ENCODE results near the gene PDE4D. TPM values are rescaled to one million over a fixed set of nuclear protein-coding genes. Genes with fewer than 3 reads are reported as not detected.

Gene PDE4D
- total and polyA plus RNA-seq, 2 donors (not counting 3 experiments of a cell fraction or from before 2014, with no cell fraction given): 34.5 to 51.2 TPM

GRCh38 chr5:58969253-58969652 lies 924.3 kb downstream of the PDE4D start:
- Histone ChIP-seq H3K9me1 (replicated peaks; ENCODE audit: control insufficient read depth, extremely low read depth, insufficient read depth, low read length) (no peaks in the 10 kb centered on the region), H3K9ac (replicated peaks; ENCODE audit: extremely low read depth, insufficient read depth, low read length) (no peak overlapping the region), H3K36me3 (ENCODE audit: control insufficient read depth in 2 of 2, extremely low read depth in 1 of 2, insufficient read depth in 2 of 2, low read length in 2 of 2) (peaks cover under 1% of the 10 kb centered on the region in 2 experiments), H4K20me1 (replicated peaks; ENCODE audit: control insufficient read depth, extremely low read depth, insufficient read depth, low read length) (no peaks in the 10 kb centered on the region), H3K4me2 (ENCODE audit: insufficient read depth, low read length) (no peak overlapping the region), H2AFZ (ENCODE audit: low read depth, low read length) (no peak overlapping the region), H3K27me3 (ENCODE audit: control insufficient read depth in 2 of 2, insufficient read depth in 2 of 2, low read length in 2 of 2) (no peaks in the 10 kb centered on the region), H3K9me3 (replicated peaks; ENCODE audit: control insufficient read depth, insufficient read depth, low read length) (no peaks in the 10 kb centered on the region), H3K4me1 (ENCODE audit: control insufficient read depth, extremely low read depth, insufficient read depth, low read length) (no peaks in the 10 kb centered on the region), H3K27ac (ENCODE audit: insufficient read depth, low read depth, low read length) (no peak overlapping the region), H3K4me3 (replicated peaks in 1 of 3; ENCODE audit: insufficient read depth in 1 of 3, low read depth in 1 of 3, low read length in 3 of 3) (no peak overlapping the region), H3K79me2 (ENCODE audit: control insufficient read depth, insufficient read depth, low read length) (no peaks in the 10 kb centered on the region)
- FAIRE-seq (no peak), DNase-seq (ENCODE audit: low read depth, low spot score) (no peak)
- dilution Hi-C loops (cut with MboI; ENCODE audit: extremely low pct_ligation_motif_present, low sequenced_read_pairs) (no loop called here), intact Hi-C loops (cut with micrococcal nuclease) (no loop called here)
- BruUV-seq (replicated peaks): no TSS peak
- TF ChIP-seq POLR2A (IDR thresholded peaks at IDR 0.05; ENCODE audit: low read depth, low read length): no peak
- no peak for TF ChIP-seq GATA2 (IDR thresholded peaks at IDR 0.05; ENCODE audit: insufficient read depth, insufficient read length, low read depth, low read length)
- TF ChIP-seq CTCF (IDR thresholded peaks at IDR 0.05; ENCODE audit: extremely low read depth in 1 of 2, insufficient read depth in 1 of 2, low read depth in 1 of 2, low read length in 2 of 2): no peak
- TF ChIP-seq MAX (IDR thresholded peaks at IDR 0.05; ENCODE audit: insufficient read depth, insufficient read length): no peak
- TF ChIP-seq MYC (IDR thresholded peaks at IDR 0.05; ENCODE audit: low read depth, low read length): no peak
- TF ChIP-seq POLR2AphosphoS5 (IDR thresholded peaks at IDR 0.05; ENCODE audit: insufficient read depth, low read depth, low read length): no peak
- TF ChIP-seq JUN (IDR thresholded peaks at IDR 0.05; ENCODE audit: borderline replicate concordance, insufficient read depth, insufficient read length, low read depth): no peak
- no peak for TF ChIP-seq EZH2 (IDR thresholded peaks at IDR 0.05; ENCODE audit: borderline replicate concordance, low read depth, low read length, severe bottlenecking)
- no peak for TF ChIP-seq FOS (IDR thresholded peaks at IDR 0.05; ENCODE audit: borderline replicate concordance, insufficient read depth, low read length)
- POLR2A ChIA-PET: no interaction called here
- CTCF ChIA-PET: interaction anchor here (0.8 to 1.7 kb wide), 7 partner anchors 8 to 205 kb away, joined by 3 to 5 read pairs (median 3); no protein-coding TSS in a partner anchor

Data from endothelial cell of umbilical vein (primary cell).